Neural progenitor cell (in vitro differentiated cells): Measurements from ENCODE around the gene TATDN2. TPM values are rescaled to one million over a fixed set of nuclear protein-coding genes. Genes with fewer than 3 reads are reported as not detected.
A peak's percentile ranks its signal among the peaks of the same experiment; 100 is the strongest.

Experiments
- DNase-seq: peaks from one replicate; pipeline ENCODE4 v3.0.0-alpha.2; 2016; ENCODE audit warnings: low spot score
- H2AFZ ChIP-seq: fragments of 200-600 bp; sonication (generic); replicated peaks from 2 replicates; pipeline ENCODE4 v1.6.1; 2016; ENCODE audit warnings: antibody characterized with exemption
- H3F3A ChIP-seq: fragments of 200-600 bp; sonication (generic); 2 replicates; pipeline ENCODE4 v1.6.1; 2016; ENCODE audit warnings: antibody characterized with exemption, low read depth
- H3K27ac ChIP-seq: fragments of 200-600 bp; sonication (generic); 2 replicates; pipeline ENCODE4 v1.5.1; 2016; ENCODE audit warnings: mild to moderate bottlenecking
- H3K27me3 ChIP-seq: fragments of 200-600 bp; sonication (generic); 2 replicates; pipeline ENCODE4 v1.6.1; 2016; ENCODE audit warnings: mild to moderate bottlenecking, moderate library complexity
- H3K36me3 ChIP-seq: fragments of 200-600 bp; sonication (generic); 2 replicates; pipeline ENCODE4 v1.5.1; 2016
- H3K4me1 ChIP-seq: fragments of 200-600 bp; sonication (generic); 2 replicates; pipeline ENCODE4 v1.6.1; 2016; ENCODE audit warnings: mixed run types
- H3K4me2 ChIP-seq: fragments of 200-600 bp; sonication (generic); 2 replicates; pipeline ENCODE4 v1.6.1; 2016
- H3K4me3 ChIP-seq: fragments of 200-600 bp; sonication (generic); 2 replicates; pipeline ENCODE4 v1.5.1; 2016
- H3K79me2 ChIP-seq: fragments of 200-600 bp; sonication (generic); 2 replicates; pipeline ENCODE4 v1.6.1; 2016; ENCODE audit warnings: low read depth
- H3K9ac ChIP-seq: fragments of 200-600 bp; sonication (generic); 2 replicates; pipeline ENCODE4 v1.6.1; 2016
- H3K9me3 ChIP-seq: fragments of 200-600 bp; sonication (generic); 2 replicates; pipeline ENCODE4 v1.5.1; 2016; ENCODE audit warnings: low read depth
- H4K20me1 ChIP-seq: fragments of 200-600 bp; sonication (generic); 2 replicates; pipeline ENCODE4 v1.6.1; 2016; ENCODE audit warnings: low read depth
- H3K27ac Mint-ChIP-seq: 3 replicates; pipeline ENCODE4 v1.8.0; 2021; ENCODE audit warnings: mixed read lengths
- H3K27me3 Mint-ChIP-seq: 2 replicates; pipeline ENCODE4 v1.8.0; 2022; ENCODE audit warnings: low read depth, mild to moderate bottlenecking, inconsistent platforms, moderate library complexity, mixed read lengths; ENCODE audit not compliant: insufficient read depth
- H3K36me3 Mint-ChIP-seq: 3 replicates; pipeline ENCODE4 v1.8.0; 2021; ENCODE audit warnings: mixed read lengths
- H3K4me1 Mint-ChIP-seq: 3 replicates; pipeline ENCODE4 v1.8.0; 2021; ENCODE audit warnings: mixed read lengths
- H3K4me3 Mint-ChIP-seq: 3 replicates; pipeline ENCODE4 v1.8.0; 2021; ENCODE audit warnings: mild to moderate bottlenecking, moderate library complexity, mixed read lengths
- H3K9me3 Mint-ChIP-seq: 3 replicates; pipeline ENCODE4 v1.8.0; 2020; ENCODE audit warnings: mixed read lengths
- EZH2 ChIP-seq: fragments of 200-600 bp; sonication (generic); IDR thresholded peaks from 2 replicates; pipeline ENCODE4 v1.6.1; 2017; ENCODE audit warnings: antibody characterized with exemption, mild to moderate bottlenecking, moderate library complexity
- EZH2phosphoT487 ChIP-seq: fragments of 200-600 bp; sonication (generic); IDR thresholded peaks from 2 replicates; pipeline ENCODE4 v1.6.1; 2017; ENCODE audit warnings: antibody characterized with exemption
- total RNA-seq: library from RNA; depleted of rRNA; stranded (reverse); fragments of >200 nt; gene quantifications from 2 replicates; pipeline ENCODE4 v1.2.3, GENCODE V29; 2015; ENCODE audit warnings: low replicate concordance
- TF ChIP-seq, protein P1 (sequence below): fragments of 200-600 bp; sonication (generic); IDR thresholded peaks from 2 replicates; pipeline ENCODE4 v1.5.1; 2017; ENCODE audit warnings: antibody characterized with exemption, mild to moderate bottlenecking

TATDN2 gene
- total RNA-seq, 1 donor from 2014 or later, result 11.7 TPM

DNA sequence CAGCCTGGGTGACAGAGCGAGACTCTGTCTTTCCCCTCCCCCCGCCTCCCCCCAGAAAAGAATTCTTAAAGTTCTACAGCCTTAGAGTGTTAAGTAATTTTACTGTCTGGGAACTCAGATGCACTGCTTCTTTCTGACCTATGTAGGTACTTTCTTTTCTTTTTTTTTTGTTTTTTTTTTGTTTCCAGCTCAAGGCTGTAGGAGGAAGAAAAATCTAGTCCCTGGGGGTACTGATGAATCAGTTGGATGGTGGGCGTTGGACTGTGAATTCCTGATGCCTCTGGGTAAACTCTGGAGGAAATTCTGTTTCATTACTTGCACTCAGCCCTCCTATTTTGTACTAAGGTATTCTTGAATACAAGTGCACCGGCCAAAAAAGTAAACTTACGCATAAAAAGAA lies 33.7 kb downstream of the TATDN2 start:
- no peaks in the 10 kb centered on the region for H3K79me2 ChIP-seq
- no peak overlapping the region for H3K27ac ChIP-seq
- no peak overlapping the region for H3K27ac Mint-ChIP-seq
- DNase-seq, result no peak
- H4K20me1 ChIP-seq, result no peaks in the 10 kb centered on the region
- no peaks in the 10 kb centered on the region for H3K9me3 Mint-ChIP-seq
- no peaks in the 10 kb centered on the region for H3K9me3 ChIP-seq
- H3K4me3 ChIP-seq, result no peak overlapping the region
- H3K4me2 ChIP-seq, result no peak overlapping the region
- no peaks in the 10 kb centered on the region for H3K27me3 ChIP-seq
- TF ChIP-seq EZH2 (no peak), EZH2phosphoT487 (no peak)
- TF ChIP-seq, protein P1, sequence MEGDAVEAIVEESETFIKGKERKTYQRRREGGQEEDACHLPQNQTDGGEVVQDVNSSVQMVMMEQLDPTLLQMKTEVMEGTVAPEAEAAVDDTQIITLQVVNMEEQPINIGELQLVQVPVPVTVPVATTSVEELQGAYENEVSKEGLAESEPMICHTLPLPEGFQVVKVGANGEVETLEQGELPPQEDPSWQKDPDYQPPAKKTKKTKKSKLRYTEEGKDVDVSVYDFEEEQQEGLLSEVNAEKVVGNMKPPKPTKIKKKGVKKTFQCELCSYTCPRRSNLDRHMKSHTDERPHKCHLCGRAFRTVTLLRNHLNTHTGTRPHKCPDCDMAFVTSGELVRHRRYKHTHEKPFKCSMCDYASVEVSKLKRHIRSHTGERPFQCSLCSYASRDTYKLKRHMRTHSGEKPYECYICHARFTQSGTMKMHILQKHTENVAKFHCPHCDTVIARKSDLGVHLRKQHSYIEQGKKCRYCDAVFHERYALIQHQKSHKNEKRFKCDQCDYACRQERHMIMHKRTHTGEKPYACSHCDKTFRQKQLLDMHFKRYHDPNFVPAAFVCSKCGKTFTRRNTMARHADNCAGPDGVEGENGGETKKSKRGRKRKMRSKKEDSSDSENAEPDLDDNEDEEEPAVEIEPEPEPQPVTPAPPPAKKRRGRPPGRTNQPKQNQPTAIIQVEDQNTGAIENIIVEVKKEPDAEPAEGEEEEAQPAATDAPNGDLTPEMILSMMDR, result no peak
- H3K36me3 Mint-ChIP-seq, result peaks cover 10% of the 10 kb centered on the region
- H3K4me3 Mint-ChIP-seq, result no peak overlapping the region
- peaks cover 13% of the 10 kb centered on the region for H3K4me1 ChIP-seq
- H3K9ac ChIP-seq, result no peak overlapping the region
- H3F3A ChIP-seq, result no peaks in the 10 kb centered on the region
- H3K36me3 ChIP-seq, result no peaks in the 10 kb centered on the region
- H2AFZ ChIP-seq, result no peak overlapping the region
- H3K4me1 Mint-ChIP-seq, result peaks cover 21% of the 10 kb centered on the region
- peaks cover 2% of the 10 kb centered on the region for H3K27me3 Mint-ChIP-seq

DNA sequence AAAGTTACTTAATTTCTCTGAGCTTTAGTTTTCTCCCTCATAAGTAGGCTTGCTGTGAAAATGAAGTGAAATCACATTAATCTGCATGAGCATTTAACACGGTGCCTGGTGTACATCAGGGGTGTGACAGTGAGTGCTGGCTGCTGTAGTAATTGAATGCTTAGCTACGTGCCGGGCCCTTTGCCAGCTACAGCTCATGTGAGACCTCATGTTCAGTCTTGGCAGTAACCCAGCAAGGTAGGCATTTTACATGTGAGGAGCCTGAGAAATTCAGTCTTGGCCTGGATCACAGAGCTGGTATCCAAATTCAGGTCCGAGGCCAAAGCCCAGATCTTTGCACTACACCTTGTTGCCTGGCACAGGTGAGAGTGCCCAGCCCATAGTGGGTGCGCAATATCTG lies 35.4 kb downstream of the TATDN2 start:
- no peak overlapping the region for H3K9ac ChIP-seq
- H3F3A ChIP-seq, result no peaks in the 10 kb centered on the region
- no peaks in the 10 kb centered on the region for H3K9me3 Mint-ChIP-seq
- no peaks in the 10 kb centered on the region for H3K9me3 ChIP-seq
- DNase-seq, result no peak
- TF ChIP-seq EZH2phosphoT487 (no peak), EZH2 (no peak)
- TF ChIP-seq, protein P1, result no peak
- peaks cover 10% of the 10 kb centered on the region for H3K36me3 Mint-ChIP-seq
- H4K20me1 ChIP-seq, result no peaks in the 10 kb centered on the region
- no peaks in the 10 kb centered on the region for H3K27me3 ChIP-seq
- no peak overlapping the region for H3K27ac ChIP-seq
- no peak overlapping the region for H3K4me3 Mint-ChIP-seq
- H3K4me1 Mint-ChIP-seq, result peaks cover 26% of the 10 kb centered on the region
- H3K27me3 Mint-ChIP-seq, result peaks cover 2% of the 10 kb centered on the region
- no peaks in the 10 kb centered on the region for H3K79me2 ChIP-seq
- H3K36me3 ChIP-seq, result no peaks in the 10 kb centered on the region
- H2AFZ ChIP-seq, result no peak overlapping the region
- no peak overlapping the region for H3K4me2 ChIP-seq
- peaks cover 16% of the 10 kb centered on the region for H3K4me1 ChIP-seq
- H3K27ac Mint-ChIP-seq, result peak overlapping the region; percentile 37
- H3K4me3 ChIP-seq, result no peak overlapping the region

DNA sequence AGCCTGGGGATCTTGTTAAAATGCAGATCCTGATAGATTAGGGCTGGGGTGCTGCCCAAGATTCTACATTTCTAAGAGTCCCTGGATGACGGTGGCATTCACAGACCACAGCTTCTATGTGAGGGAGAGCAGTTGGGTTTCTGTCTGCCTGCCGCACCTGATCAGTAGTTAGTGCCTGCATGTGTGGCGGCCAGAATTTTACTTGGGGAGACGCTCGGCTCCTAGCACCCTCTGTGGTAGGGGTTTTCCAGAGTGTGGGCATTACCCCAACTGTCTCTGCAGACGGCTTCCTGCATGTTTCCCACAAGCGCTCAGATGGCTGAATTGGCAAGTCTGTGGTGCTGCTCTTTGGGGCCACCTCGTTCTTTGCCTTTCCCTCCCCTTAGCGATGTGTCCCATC lies 36.2 kb downstream of the TATDN2 start:
- Mint-ChIP-seq H3K9me3 (no peaks in the 10 kb centered on the region), H3K27me3 (peaks cover 2% of the 10 kb centered on the region), H3K36me3 (peaks cover 8% of the 10 kb centered on the region), H3K4me3 (no peak overlapping the region), H3K27ac (peak overlapping the region; percentile 79), H3K4me1 (peaks cover 26% of the 10 kb centered on the region)
- Histone ChIP-seq H3K9ac (no peak overlapping the region), H4K20me1 (no peaks in the 10 kb centered on the region), H3K4me3 (no peak overlapping the region), H3K27me3 (no peaks in the 10 kb centered on the region), H3F3A (no peaks in the 10 kb centered on the region), H2AFZ (no peak overlapping the region), H3K9me3 (no peaks in the 10 kb centered on the region), H3K27ac (no peak overlapping the region), H3K36me3 (no peaks in the 10 kb centered on the region), H3K4me2 (no peak overlapping the region), H3K79me2 (no peaks in the 10 kb centered on the region), H3K4me1 (peaks cover 16% of the 10 kb centered on the region)
- TF ChIP-seq EZH2 (no peak), EZH2phosphoT487 (no peak)
- TF ChIP-seq, protein P1, result no peak
- no peak for DNase-seq
